Kidney (tissue), 14 donors: ENCODE measurements around the gene ALAS1. TPM values are rescaled to one million over a fixed set of nuclear protein-coding genes. Genes with fewer than 3 reads are reported as not detected.

ENCODE experiments used
- DNase-seq, 5 donors: peaks; one replicate each; pipeline ENCODE4 v3.0.0-alpha.2; 2013 to 2020
- FAIRE-seq: peaks from 2 replicates; lab custom pipeline; 2012; peaks lifted over from hg19 to GRCh38; lab: Jason Lieb, UNC
- H3K27ac ChIP-seq, 2 donors: one replicate each; pipeline ENCODE4 v1.7.0; 2013; ENCODE audit warnings: low read depth in 2 of 2, low read length in 2 of 2, inconsistent platforms in 1 of 2
- H3K27me3 ChIP-seq: one replicate; pipeline ENCODE4 v1.7.1; 2013; ENCODE audit warnings: low read length, inconsistent platforms; ENCODE audit not compliant: control insufficient read depth, insufficient read depth
- H3K36me3 ChIP-seq, 3 donors: one replicate each; pipeline versions ENCODE4 v1.7.0 to v1.7.1; 2013; ENCODE audit warnings: low read length in 3 of 3, control low read depth in 1 of 3, inconsistent platforms in 1 of 3; ENCODE audit not compliant: insufficient read depth in 3 of 3, control insufficient read depth in 2 of 3
- H3K4me1 ChIP-seq, 3 donors: one replicate each; pipeline versions ENCODE4 v1.7.0 to v1.7.1; 2013; ENCODE audit warnings: low read length in 3 of 3, inconsistent platforms in 1 of 3, low read depth in 1 of 3; ENCODE audit not compliant: control insufficient read depth in 2 of 3, insufficient read depth in 2 of 3
- H3K4me3 ChIP-seq, 3 donors: one replicate each; pipeline versions ENCODE4 v1.7.0 to v1.8.1; 2013; ENCODE audit warnings: low read length in 3 of 3, control low read depth in 1 of 3, inconsistent platforms in 1 of 3
- H3K9ac ChIP-seq, 3 donors: one replicate each; pipeline versions ENCODE4 v1.7.0 to v1.7.1; 2013; ENCODE audit warnings: low read length in 3 of 3, control low read depth in 1 of 3, inconsistent platforms in 1 of 3
- H3K9me3 ChIP-seq, 3 donors: one replicate each; pipeline versions ENCODE4 v1.7.0 to v1.7.1; 2013; ENCODE audit warnings: low read length in 3 of 3, control low read depth in 1 of 3, inconsistent platforms in 1 of 3; ENCODE audit not compliant: control insufficient read depth in 2 of 3, insufficient read depth in 1 of 3
- intact Hi-C: fragments of 100-400 bp; cut with DNase I; formaldehyde crosslinking; loops from one replicate; pipeline ENCODE4 v1.11.1; 2022
- polyA plus RNA-seq: library from polyadenylated mRNA; stranded (reverse); fragments of 350-450 nt; fragmentation: Illumina TruSeq; extraction: RNeasy Lipid Tissue Mini Kit (QIAGEN cat#74804); gene quantifications from one replicate; pipeline ENCODE4 v1.2.3, GENCODE V29; 2014; ENCODE audit warnings: low read depth, low replicate concordance; ENCODE audit not compliant: insufficient read depth
- total RNA-seq: library from RNA; stranded (reverse); fragmentation: NEBNext Ultra II Directional; extraction: Animal tissue kit (Norgen Biotek cat#: 25700); gene quantifications from one replicate; pipeline ENCODE4 v1.2.1, GENCODE V29; 2021
- TF ChIP-seq, protein P1 (sequence below): IDR thresholded peaks from 3 replicates; pipeline ENCODE4 v1.5.1; 2012; ENCODE audit warnings: mild to moderate bottlenecking, moderate library complexity, borderline replicate concordance; ENCODE audit not compliant: insufficient read depth; ENCODE audit errors: extremely low read depth
- donor health status: control.
- donor health status: control.
- donor health status: control.
- donor health status: control.
- donor health status: control.
- donor health status: DM: yes; HTN: yes; CAD: no.
- donor health status: Normal renal cell carcinoma (clear cell type).

The ALAS1 gene
- total and polyA plus RNA-seq, 2 donors from 2014 or later, result 42.8 to 77.2 TPM

DNA sequence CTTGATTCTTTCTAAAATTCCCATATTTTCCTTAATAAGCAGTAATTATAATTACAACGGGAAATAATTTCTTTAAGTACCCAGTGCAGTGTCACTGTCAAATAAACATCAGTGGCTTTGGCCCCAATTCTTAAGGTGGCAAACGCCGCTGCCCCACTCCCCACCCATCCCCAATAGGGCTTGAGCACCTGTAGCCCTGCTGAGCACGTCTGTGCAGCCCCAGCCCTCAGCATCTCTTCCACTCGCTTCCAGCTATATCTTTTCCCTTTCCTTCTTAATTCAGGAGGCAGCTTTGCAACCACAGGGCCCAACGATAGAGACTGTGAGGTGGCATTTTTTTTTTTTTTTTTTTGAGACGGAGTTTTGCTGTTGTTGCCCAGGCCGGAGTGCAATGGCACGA lies 56.6 kb downstream of the ALAS1 start:
- Histone ChIP-seq H3K9me3 (no peaks in the 10 kb centered on the region), H3K9ac (no peak overlapping the region), H3K27me3 (no peaks in the 10 kb centered on the region), H3K27ac (no peak overlapping the region), H3K4me1 (peaks cover 0 to 20% (median 16%) of the 10 kb centered on the region in 3 donors), H3K36me3 (peaks cover 27 to 53% (median 43%) of the 10 kb centered on the region in 3 donors), H3K4me3 (no peak overlapping the region)
- TF ChIP-seq, protein P1, sequence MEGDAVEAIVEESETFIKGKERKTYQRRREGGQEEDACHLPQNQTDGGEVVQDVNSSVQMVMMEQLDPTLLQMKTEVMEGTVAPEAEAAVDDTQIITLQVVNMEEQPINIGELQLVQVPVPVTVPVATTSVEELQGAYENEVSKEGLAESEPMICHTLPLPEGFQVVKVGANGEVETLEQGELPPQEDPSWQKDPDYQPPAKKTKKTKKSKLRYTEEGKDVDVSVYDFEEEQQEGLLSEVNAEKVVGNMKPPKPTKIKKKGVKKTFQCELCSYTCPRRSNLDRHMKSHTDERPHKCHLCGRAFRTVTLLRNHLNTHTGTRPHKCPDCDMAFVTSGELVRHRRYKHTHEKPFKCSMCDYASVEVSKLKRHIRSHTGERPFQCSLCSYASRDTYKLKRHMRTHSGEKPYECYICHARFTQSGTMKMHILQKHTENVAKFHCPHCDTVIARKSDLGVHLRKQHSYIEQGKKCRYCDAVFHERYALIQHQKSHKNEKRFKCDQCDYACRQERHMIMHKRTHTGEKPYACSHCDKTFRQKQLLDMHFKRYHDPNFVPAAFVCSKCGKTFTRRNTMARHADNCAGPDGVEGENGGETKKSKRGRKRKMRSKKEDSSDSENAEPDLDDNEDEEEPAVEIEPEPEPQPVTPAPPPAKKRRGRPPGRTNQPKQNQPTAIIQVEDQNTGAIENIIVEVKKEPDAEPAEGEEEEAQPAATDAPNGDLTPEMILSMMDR, result no peak
- DNase-seq (no peak), FAIRE-seq (no peak)
- intact Hi-C loops, result no loop called here

DNA sequence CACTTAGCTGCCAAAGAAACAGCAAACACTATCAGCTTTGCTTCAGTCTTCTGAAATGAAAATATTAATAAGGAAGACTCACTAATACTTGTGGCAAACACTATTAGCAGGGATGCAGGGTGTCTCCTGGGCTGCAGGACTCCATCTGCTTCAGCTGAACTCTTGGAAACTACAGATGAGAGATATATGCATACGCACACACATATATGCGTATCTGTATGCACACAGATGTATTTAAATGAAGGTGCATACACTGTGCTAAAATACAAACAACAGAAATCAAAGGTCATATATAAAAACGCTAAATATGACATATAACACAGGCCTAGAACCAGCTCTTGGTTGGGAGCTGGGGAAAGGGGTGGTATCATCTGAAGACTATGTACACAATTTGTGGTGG lies 58.2 kb downstream of the ALAS1 start:
- peaks cover 29 to 67% (median 50%) of the 10 kb centered on the region in 3 donors for H3K36me3 ChIP-seq
- FAIRE-seq, result no peak
- TF ChIP-seq, protein P1, result no peak

DNA sequence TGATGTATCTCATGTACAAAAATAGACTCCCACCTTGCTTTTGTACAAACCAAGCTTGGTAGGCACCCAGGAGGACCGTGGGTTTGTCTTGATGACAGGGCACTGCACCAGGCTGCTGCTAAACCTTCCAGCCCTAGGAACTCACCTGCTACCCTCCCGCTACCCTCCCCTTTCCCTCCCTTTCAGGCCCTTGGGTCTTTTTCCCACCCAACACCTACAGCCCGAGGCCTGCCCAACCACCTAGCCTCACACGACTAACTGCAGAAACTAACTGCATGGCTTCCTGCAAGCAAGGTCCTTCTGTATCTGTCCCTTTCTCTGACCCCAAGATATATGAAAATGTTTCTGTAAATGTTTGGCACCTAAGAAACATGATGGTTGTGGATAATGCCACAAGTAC lies 58.7 kb downstream of the ALAS1 start:
- DNase-seq (no peak), FAIRE-seq (no peak)
- Histone ChIP-seq H3K9ac (no peak overlapping the region), H3K27ac (no peak overlapping the region), H3K4me1 (peaks cover 0 to 20% (median 16%) of the 10 kb centered on the region in 3 donors), H3K9me3 (no peaks in the 10 kb centered on the region), H3K36me3 (peaks cover 30 to 64% (median 51%) of the 10 kb centered on the region in 3 donors), H3K4me3 (no peak overlapping the region), H3K27me3 (no peaks in the 10 kb centered on the region)
- intact Hi-C loops, result no loop called here
- TF ChIP-seq, protein P1, result no peak

More for the DNA sequence above, 58.2 kb downstream of the ALAS1 start:
- Histone ChIP-seq H3K9ac (no peak overlapping the region), H3K4me1 (peaks cover 0 to 20% (median 16%) of the 10 kb centered on the region in 3 donors), H3K9me3 (no peaks in the 10 kb centered on the region), H3K27ac (no peak overlapping the region), H3K4me3 (no peak overlapping the region), H3K27me3 (no peaks in the 10 kb centered on the region)
- no peak for DNase-seq
- intact Hi-C loops, result no loop called here

DNA sequence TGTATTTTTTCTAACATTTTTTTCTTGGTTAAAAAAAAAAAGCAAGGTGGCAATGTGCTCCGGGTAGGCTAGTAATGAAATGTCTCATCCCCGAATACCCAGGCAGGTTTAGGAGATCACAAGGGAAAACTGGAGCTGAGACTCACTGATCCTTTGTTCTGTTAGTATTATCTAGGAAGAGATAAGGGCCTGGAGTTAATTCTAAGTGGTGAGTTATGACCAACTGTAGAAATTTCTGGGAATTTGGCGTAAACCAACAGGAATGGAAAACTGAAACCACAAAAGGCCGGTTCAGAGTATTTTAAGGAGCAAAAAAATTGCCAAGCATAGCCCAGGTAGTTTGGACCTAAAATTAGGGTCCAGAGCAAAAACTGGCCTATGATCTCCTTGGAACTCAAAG lies 60.0 kb downstream of the ALAS1 start:
- Histone ChIP-seq H3K4me1 (peaks cover 0 to 20% (median 16%) of the 10 kb centered on the region in 3 donors), H3K27ac (no peak overlapping the region), H3K9me3 (no peaks in the 10 kb centered on the region), H3K27me3 (no peaks in the 10 kb centered on the region), H3K4me3 (no peak overlapping the region), H3K9ac (no peak overlapping the region), H3K36me3 (peaks cover 34 to 72% (median 62%) of the 10 kb centered on the region in 3 donors)
- TF ChIP-seq, protein P1, result no peak
- DNase-seq (no peak), FAIRE-seq (no peak)
- intact Hi-C loops, result no loop called here
